ENCODE measurements around the gene KNDC1. TPM values are rescaled to one million over a fixed set of nuclear protein-coding genes. Genes with fewer than 3 reads are reported as not detected.

The KNDC1 gene
- total and polyA plus RNA-seq, 2 of the 13 experiments (the other 11 are each of a cell fraction or from before 2014, with no cell fraction given): 0.69 TPM; not detected in 1

DNA sequence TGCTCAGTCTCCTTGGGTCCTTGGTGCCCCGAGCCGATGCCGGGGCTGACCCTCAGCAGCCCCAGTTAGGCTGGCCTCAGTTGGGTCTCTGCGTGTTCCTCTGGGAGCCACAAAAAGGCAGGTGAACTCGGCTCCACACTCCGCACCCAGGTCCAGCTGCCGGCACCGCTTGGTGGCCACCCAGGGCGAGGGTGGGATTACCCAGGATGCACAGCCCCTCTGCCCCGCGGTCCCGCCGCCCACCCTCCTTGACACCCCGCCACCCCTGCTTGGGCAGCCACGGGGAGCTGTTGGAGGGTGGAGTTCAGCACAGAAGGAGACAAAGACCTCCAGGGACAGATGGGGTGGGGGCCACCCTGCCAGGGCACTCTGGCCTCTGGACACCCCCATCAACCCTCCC, 95.3 kb downstream of the KNDC1 start:
- H3K4me1 ChIP-seq (ENCODE audit: insufficient read depth, low read length): peaks cover 30% of the 10 kb centered on the region
- BruUV-seq (replicated peaks): no TSS peak
- in situ Hi-C loops (cut with HindIII; ENCODE audit: extremely low pct_ligation_motif_present, low pct_unique_long_range_greater_than_20kb): no loop called here
- H2AFZ ChIP-seq (ENCODE audit: low read length): no peak overlapping the region
- CTCF ChIA-PET (ENCODE audit: low intra/inter-chr PET ratio, low total read pairs): no interaction called here
- no peak for TF ChIP-seq ISL2 (CRISPR knock-in tag; IDR thresholded peaks at IDR 0.05)
- TF ChIP-seq RBM22 (optimal IDR thresholded peaks at IDR 0.05; ENCODE audit: low read length): no peak
- TF ChIP-seq ZNF841 (CRISPR knock-in tag; IDR thresholded peaks at IDR 0.05; ENCODE audit: borderline replicate concordance): no peak
- TF ChIP-seq HNF4G (IDR thresholded peaks at IDR 0.05; ENCODE audit: borderline replicate concordance, low read depth, low read length): no peak
- TF ChIP-seq HNF4G (CRISPR knock-in tag; IDR thresholded peaks at IDR 0.05; ENCODE audit: borderline replicate concordance, low read depth): no peak
- TF ChIP-seq ZNF577 (CRISPR knock-in tag; IDR thresholded peaks at IDR 0.05; ENCODE audit: borderline replicate concordance, low read depth): no peak
- no peak for TF ChIP-seq ZNF33A (CRISPR knock-in tag; IDR thresholded peaks at IDR 0.05; ENCODE audit: borderline replicate concordance)
- no peak for TF ChIP-seq NRL (CRISPR knock-in tag; IDR thresholded peaks at IDR 0.05; ENCODE audit: borderline replicate concordance)
- TF ChIP-seq, protein P1, sequence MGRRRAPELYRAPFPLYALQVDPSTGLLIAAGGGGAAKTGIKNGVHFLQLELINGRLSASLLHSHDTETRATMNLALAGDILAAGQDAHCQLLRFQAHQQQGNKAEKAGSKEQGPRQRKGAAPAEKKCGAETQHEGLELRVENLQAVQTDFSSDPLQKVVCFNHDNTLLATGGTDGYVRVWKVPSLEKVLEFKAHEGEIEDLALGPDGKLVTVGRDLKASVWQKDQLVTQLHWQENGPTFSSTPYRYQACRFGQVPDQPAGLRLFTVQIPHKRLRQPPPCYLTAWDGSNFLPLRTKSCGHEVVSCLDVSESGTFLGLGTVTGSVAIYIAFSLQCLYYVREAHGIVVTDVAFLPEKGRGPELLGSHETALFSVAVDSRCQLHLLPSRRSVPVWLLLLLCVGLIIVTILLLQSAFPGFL (CRISPR knock-in tag; IDR thresholded peaks at IDR 0.05): no peak
- TF ChIP-seq ZNF207 (IDR thresholded peaks at IDR 0.05; ENCODE audit: borderline replicate concordance): no peak
- no peak for TF ChIP-seq ZBTB3 (CRISPR knock-in tag; IDR thresholded peaks at IDR 0.05; ENCODE audit: borderline replicate concordance, low read depth)
- TF ChIP-seq NFE2L2 (IDR thresholded peaks at IDR 0.05; ENCODE audit: low read length): no peak
- no peak for TF ChIP-seq SP1 (IDR thresholded peaks at IDR 0.05)
- no peak for TF ChIP-seq SP1 (CRISPR knock-in tag; IDR thresholded peaks at IDR 0.05)
- no peak for TF ChIP-seq HNRNPLL (IDR thresholded peaks at IDR 0.05; ENCODE audit: low read depth, low read length, poor library complexity, severe bottlenecking)
- no peak for TF ChIP-seq TCF7L2 (IDR thresholded peaks at IDR 0.05; ENCODE audit: low read depth, low read length)
- TF ChIP-seq ZNF350 (CRISPR knock-in tag; IDR thresholded peaks at IDR 0.05; ENCODE audit: borderline replicate concordance, low read depth): no peak
- no peak for TF ChIP-seq BORCS8-MEF2B (CRISPR knock-in tag; IDR thresholded peaks at IDR 0.05)
- no peak for TF ChIP-seq ARHGAP35 (CRISPR knock-in tag; IDR thresholded peaks at IDR 0.05; ENCODE audit: borderline replicate concordance)
- TF ChIP-seq HNF4A (CRISPR knock-in tag; IDR thresholded peaks at IDR 0.05): no peak
- TF ChIP-seq, protein P2, sequence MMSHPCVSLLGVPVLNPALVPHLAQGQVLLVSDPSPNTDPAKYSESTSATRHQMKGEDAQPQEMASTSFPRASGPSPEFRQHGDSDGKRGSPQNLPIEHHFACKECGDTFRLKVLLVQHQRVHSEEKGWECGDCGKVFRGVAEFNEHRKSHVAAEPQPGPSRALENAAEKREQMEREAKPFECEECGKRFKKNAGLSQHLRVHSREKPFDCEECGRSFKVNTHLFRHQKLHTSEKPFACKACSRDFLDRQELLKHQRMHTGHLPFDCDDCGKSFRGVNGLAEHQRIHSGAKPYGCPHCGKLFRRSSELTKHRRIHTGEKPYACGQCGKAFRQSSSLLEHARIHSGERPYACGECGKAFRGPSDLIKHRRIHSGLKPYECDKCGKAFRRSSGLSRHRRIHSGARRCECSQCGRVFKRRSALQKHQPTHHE (CRISPR knock-in tag; IDR thresholded peaks at IDR 0.05; ENCODE audit: borderline replicate concordance): no peak
- no peak for TF ChIP-seq RBM39 (IDR thresholded peaks at IDR 0.05; ENCODE audit: low read depth, low read length, poor library complexity, severe bottlenecking)
- no peak overlapping the region for H3K4me3 ChIP-seq (replicated peaks in 1 of 3; ENCODE audit: insufficient read depth in 1 of 3, low read depth in 2 of 3, low read length in 3 of 3)
- no peaks in the 10 kb centered on the region for H3K79me2 ChIP-seq (ENCODE audit: insufficient read depth, low read length)
- no peak overlapping the region for H3K9ac ChIP-seq (ENCODE audit: insufficient read depth, low read depth, low read length)
- no peak for DNase-seq (ENCODE audit: low spot score)
- ATAC-seq: no peak
- no peak overlapping the region for H3K27ac ChIP-seq (ENCODE audit: extremely low read length, insufficient read depth, low read length)
- POLR2A ChIA-PET: no interaction called here
- intact Hi-C loops (cut with micrococcal nuclease; ENCODE audit: unreplicated experiment): no loop called here
- WGBS (ENCODE audit: low lambda C conversion rate): 48% methylated on average over 10 of the region's 15 CpGs
- no peaks in the 10 kb centered on the region for H3K36me3 ChIP-seq (replicated peaks in 1 of 2; ENCODE audit: control insufficient read depth in 1 of 2, insufficient read depth in 2 of 2, low read length in 2 of 2)
- peaks cover 14 to 72% of the 10 kb centered on the region in 2 experiments for H3K27me3 ChIP-seq (ENCODE audit: control insufficient read depth in 1 of 2, insufficient read depth in 2 of 2, low read length in 2 of 2)
- no peak for FAIRE-seq
- no peak overlapping the region for H3K4me2 ChIP-seq (ENCODE audit: low read depth, low read length)
- H4K20me1 ChIP-seq (ENCODE audit: insufficient read depth, low read length): no peaks in the 10 kb centered on the region
- no peaks in the 10 kb centered on the region for H3K9me3 ChIP-seq (ENCODE audit: low read length)

Measured in HepG2 (cell line).